B cell (primary cell): ENCODE results near the gene NETO1. TPM values are rescaled to one million over a fixed set of nuclear protein-coding genes. Genes with fewer than 3 reads are reported as not detected.

Experiments used
- ATAC-seq: fragments of 200-7000 bp; cut with Tn5 transposase; one replicate; pipeline ENCODE4 v1.10.0; 2021; ENCODE audit warnings: low read depth, mild to moderate bottlenecking, moderate number of reproducible peaks, moderate library complexity
- CTCF ChIA-PET: fragments of 350-600 bp; sonication (Branson Sonifier 250); formaldehyde crosslinking; loops from one replicate; lab custom pipeline; 2021; ENCODE audit warnings: antibody characterized with exemption, inconsistent platforms; lab: Charles Lee
- POLR2A ChIA-PET: fragments of 350-600 bp; sonication (Branson Sonifier 250); formaldehyde crosslinking; loops from one replicate; lab custom pipeline; 2021; ENCODE audit warnings: antibody characterized with exemption; lab: Charles Lee
- DNase-seq: peaks from one replicate; pipeline ENCODE4 v3.0.0; 2013
- H2AFZ ChIP-seq: 2 replicates; pipeline ENCODE4 v1.6.1; 2012; ENCODE audit warnings: mild to moderate bottlenecking, low read depth, low read length; ENCODE audit not compliant: insufficient read depth, poor library complexity, severe bottlenecking
- H3K27ac ChIP-seq, 2 donors: 1 replicate in 1 of 2; 2 replicates in 1 of 2; pipeline ENCODE4 v1.5.1; 2012 to 2013; ENCODE audit warnings: low read length in 2 of 2, mild to moderate bottlenecking in 2 of 2, moderate library complexity in 1 of 2
- H3K27me3 ChIP-seq, 4 experiments: fragments of 200-600 bp in 1 of 4; sonication (generic) in 1 of 4; replicated peaks in 1 of 4; 1 replicate in 2 of 4; 2 replicates in 2 of 4; pipeline versions ENCODE4 v1.6.1 to v1.7.0; 2013 to 2016; ENCODE audit warnings: low read length in 3 of 4, mild to moderate bottlenecking in 2 of 4, mixed read lengths in 1 of 4, moderate library complexity in 1 of 4; ENCODE audit not compliant: insufficient read depth in 4 of 4, control insufficient read depth in 3 of 4; ENCODE audit errors: control extremely low read depth in 1 of 4
- H3K36me3 ChIP-seq, 2 experiments: replicated peaks in 1 of 2; 1 replicate in 1 of 2; 2 replicates in 1 of 2; pipeline versions ENCODE4 v1.6.1 to v1.7.1; 2013; ENCODE audit warnings: low read length in 1 of 2; ENCODE audit not compliant: insufficient read depth in 2 of 2, control insufficient read depth in 1 of 2; ENCODE audit errors: control extremely low read depth in 1 of 2, extremely low read depth in 1 of 2
- H3K4me1 ChIP-seq, 2 donors: fragments of 200-600 bp in 1 of 2; sonication (generic) in 1 of 2; 1 replicate in 1 of 2; 2 replicates in 1 of 2; pipeline versions ENCODE4 v1.5.1 to v1.6.1; 2013 to 2017; ENCODE audit warnings: low read length in 2 of 2; ENCODE audit not compliant: control insufficient read depth in 2 of 2, insufficient read depth in 2 of 2
- H3K4me2 ChIP-seq: replicated peaks from 2 replicates; pipeline ENCODE3; 2012; ENCODE audit warnings: mild to moderate bottlenecking, low read depth, low read length; ENCODE audit not compliant: poor library complexity, severe bottlenecking
- H3K4me3 ChIP-seq, 5 experiments: fragments of 200-600 bp in 1 of 5; sonication (generic) in 1 of 5; 1 replicate in 3 of 5; 2 replicates in 2 of 5; pipeline versions ENCODE4 v1.5.1 to v1.7.0; 2011 to 2016; ENCODE audit warnings: low read length in 4 of 5, mild to moderate bottlenecking in 4 of 5, low read depth in 2 of 5, control low read depth in 1 of 5, moderate library complexity in 1 of 5; ENCODE audit not compliant: insufficient read depth in 1 of 5; ENCODE audit errors: control extremely low read depth in 1 of 5, extremely low read depth in 1 of 5
- H3K79me2 ChIP-seq: fragments of 200-600 bp; sonication (generic); one replicate; pipeline ENCODE4 v1.6.0; 2016; ENCODE audit warnings: low read length; ENCODE audit not compliant: control insufficient read depth, insufficient read depth
- H3K9ac ChIP-seq: fragments of 200-600 bp; sonication (generic); 2 replicates; pipeline ENCODE4 v1.6.1; 2017; ENCODE audit warnings: mild to moderate bottlenecking, low read length, moderate library complexity
- H3K9me3 ChIP-seq, 3 donors: one replicate each; pipeline versions ENCODE4 v1.6.1 to v1.7.1; 2013; ENCODE audit warnings: low read length in 2 of 3; ENCODE audit not compliant: control insufficient read depth in 2 of 3, insufficient read depth in 1 of 3; ENCODE audit errors: control extremely low read depth in 1 of 3
- H4K20me1 ChIP-seq: 2 replicates; pipeline ENCODE4 v1.6.0; 2012; ENCODE audit warnings: mild to moderate bottlenecking, low read length; ENCODE audit not compliant: insufficient read depth, control insufficient read depth, poor library complexity, severe bottlenecking
- H3K27ac Mint-ChIP-seq: one replicate; pipeline ENCODE4 v1.8.0; 2021; ENCODE audit warnings: mixed read lengths
- H3K27me3 Mint-ChIP-seq: one replicate; pipeline ENCODE4 v1.8.0; 2021; ENCODE audit warnings: mixed read lengths
- H3K4me1 Mint-ChIP-seq: one replicate; pipeline ENCODE4 v1.8.0; 2021; ENCODE audit warnings: mixed read lengths
- H3K4me3 Mint-ChIP-seq: one replicate; pipeline ENCODE4 v1.8.0; 2021; ENCODE audit warnings: mixed read lengths
- H3K9me3 Mint-ChIP-seq: one replicate; pipeline ENCODE4 v1.8.0; 2022; ENCODE audit warnings: mixed read lengths; ENCODE audit not compliant: insufficient read depth
- EZH2 ChIP-seq: IDR thresholded peaks from 2 replicates; pipeline ENCODE4 v1.6.1; 2012; ENCODE audit warnings: borderline replicate concordance, low read depth, mild to moderate bottlenecking, moderate library complexity, low read length; ENCODE audit not compliant: insufficient read depth, poor library complexity, severe bottlenecking
- WGBS: methylation state at CpG from one replicate; pipeline ENCODE4 v1.1.5; 2013; ENCODE audit warnings: missing lambda C conversion rate; ENCODE audit not compliant: insufficient coverage; 5-methylcytosine and 5-hydroxymethylcytosine counted together
- intact Hi-C: fragments of 100-400 bp; cut with micrococcal nuclease; formaldehyde crosslinking; loops from one replicate; pipeline ENCODE4 v1.10.0; 2022
- polyA plus RNA-seq: library from polyadenylated mRNA; depleted of rRNA; stranded (reverse); fragments of >200 nt; gene quantifications from 2 replicates; pipeline ENCODE4 v1.2.3, GENCODE V29; 2012
- total RNA-seq, 2 donors: library from RNA; stranded (reverse); fragments of 120-200 nt in 1 of 2; gene quantifications; 1 replicate in 1 of 2; 2 replicates in 1 of 2; pipeline versions ENCODE4 v1.2.3 to v1.2.4, GENCODE V29; 2013 to 2022
- TF ChIP-seq, protein P1 (sequence below): fragments of 200-600 bp; IDR thresholded peaks from one replicate; pipeline ENCODE4 v1.8.0; 2022; ENCODE audit warnings: antibody characterized with exemption, mild to moderate bottlenecking

NETO1 gene
- total and polyA plus RNA-seq, 2 donors (not counting 1 experiment from before 2014, with no cell fraction given), result 8.4 to 10.5 TPM

DNA sequence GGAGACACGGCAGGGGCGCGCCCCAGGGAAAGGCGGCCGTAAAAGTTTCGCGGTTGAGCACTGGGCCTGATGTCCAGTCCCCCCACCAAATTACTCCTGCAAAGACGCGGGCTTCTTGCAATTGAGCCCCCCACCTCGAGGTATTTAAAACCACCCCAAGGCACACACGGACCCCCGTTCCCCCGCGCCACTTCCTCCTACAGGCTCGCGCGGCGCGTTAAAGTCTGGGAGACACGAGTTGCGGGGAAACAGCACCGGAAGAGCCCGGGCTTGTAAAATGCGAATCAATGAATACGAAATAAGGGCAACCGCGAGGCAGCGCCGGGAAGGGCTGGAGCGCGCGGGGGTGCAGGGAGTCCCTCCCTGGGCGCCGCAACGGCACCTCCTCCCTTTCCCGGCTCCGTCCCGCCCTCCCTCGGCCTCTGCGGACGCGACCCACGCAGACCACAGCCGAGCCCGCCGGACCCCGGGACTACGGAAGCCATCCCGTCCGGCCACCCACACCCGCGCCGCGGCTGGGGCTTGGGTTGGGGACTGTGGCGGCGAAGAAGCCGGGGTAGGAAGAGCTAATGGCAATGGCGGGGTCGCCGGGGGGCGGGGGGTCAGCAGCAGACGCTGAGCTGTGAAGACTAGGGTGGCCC, 918 bp upstream of the NETO1 start:
- Histone ChIP-seq H2AFZ (peak overlapping the region; percentile 76), H3K79me2 (no peaks in the 10 kb centered on the region), H3K9ac (peak overlapping the region; percentile 75), H4K20me1 (no peaks in the 10 kb centered on the region), H3K36me3 (no peaks in the 10 kb centered on the region), H3K27me3 (peaks cover 0 to 21% (median 0%) of the 10 kb centered on the region in 4 experiments), H3K4me1 (peaks cover 16 to 26% of the 10 kb centered on the region in 2 donors), H3K27ac (no peak overlapping the region), H3K4me3 (peak overlapping the region; percentile 30 to 74 (median 68)), H3K9me3 (peaks cover 0 to 12% (median 1%) of the 10 kb centered on the region in 3 donors), H3K4me2 (peak overlapping the region; percentile 90)
- DNase-seq (peak; percentile 51), ATAC-seq (no peak)
- CTCF ChIA-PET, result interaction anchor here (0.6 kb wide), 1 partner anchor 336 kb away, joined by 3 read pairs; no protein-coding TSS in a partner anchor
- Mint-ChIP-seq H3K27ac (peak overlapping the region; percentile 46), H3K27me3 (peaks cover 14% of the 10 kb centered on the region), H3K4me1 (peaks cover 26% of the 10 kb centered on the region), H3K4me3 (peak overlapping the region; percentile 84), H3K9me3 (no peaks in the 10 kb centered on the region)
- TF ChIP-seq, protein P1, sequence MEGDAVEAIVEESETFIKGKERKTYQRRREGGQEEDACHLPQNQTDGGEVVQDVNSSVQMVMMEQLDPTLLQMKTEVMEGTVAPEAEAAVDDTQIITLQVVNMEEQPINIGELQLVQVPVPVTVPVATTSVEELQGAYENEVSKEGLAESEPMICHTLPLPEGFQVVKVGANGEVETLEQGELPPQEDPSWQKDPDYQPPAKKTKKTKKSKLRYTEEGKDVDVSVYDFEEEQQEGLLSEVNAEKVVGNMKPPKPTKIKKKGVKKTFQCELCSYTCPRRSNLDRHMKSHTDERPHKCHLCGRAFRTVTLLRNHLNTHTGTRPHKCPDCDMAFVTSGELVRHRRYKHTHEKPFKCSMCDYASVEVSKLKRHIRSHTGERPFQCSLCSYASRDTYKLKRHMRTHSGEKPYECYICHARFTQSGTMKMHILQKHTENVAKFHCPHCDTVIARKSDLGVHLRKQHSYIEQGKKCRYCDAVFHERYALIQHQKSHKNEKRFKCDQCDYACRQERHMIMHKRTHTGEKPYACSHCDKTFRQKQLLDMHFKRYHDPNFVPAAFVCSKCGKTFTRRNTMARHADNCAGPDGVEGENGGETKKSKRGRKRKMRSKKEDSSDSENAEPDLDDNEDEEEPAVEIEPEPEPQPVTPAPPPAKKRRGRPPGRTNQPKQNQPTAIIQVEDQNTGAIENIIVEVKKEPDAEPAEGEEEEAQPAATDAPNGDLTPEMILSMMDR, result no peak
- TF ChIP-seq EZH2, result no peak
- intact Hi-C loops, result loop anchor here (1.0 kb wide), 1 partner anchor 268 kb away; no protein-coding TSS in a partner anchor
- WGBS, result 4% methylated on average over 54 of the region's 62 CpGs
- POLR2A ChIA-PET, result no interaction called here
